GM23338 (cell line): Measurements from ENCODE around the gene DTHD1. TPM values are rescaled to one million over a fixed set of nuclear protein-coding genes. Genes with fewer than 3 reads are reported as not detected.

Experiments
- ATAC-seq: fragments of 200-7000 bp; cut with Tn5 transposase; 3 replicates; pipeline ENCODE4 v1.9.1; 2020
- DNase-seq: peaks from one replicate; pipeline ENCODE4 v3.0.0-alpha.2; 2015; ENCODE audit warnings: low spot score
- H2AFZ ChIP-seq: fragments of 200-600 bp; sonication (generic); 2 replicates; pipeline ENCODE4 v1.8.0; 2016; ENCODE audit warnings: antibody characterized with exemption, mild to moderate bottlenecking, moderate library complexity
- H3F3A ChIP-seq: fragments of 200-600 bp; sonication (generic); replicated peaks from 2 replicates; pipeline ENCODE4 v1.8.0; 2017; ENCODE audit warnings: antibody characterized with exemption, mixed run types, low read depth
- H3K27ac ChIP-seq: fragments of 200-600 bp; sonication (generic); 2 replicates; pipeline ENCODE4 v1.6.1; 2016; ENCODE audit warnings: low read depth
- H3K27me3 ChIP-seq: fragments of 200-600 bp; sonication (generic); 2 replicates; pipeline ENCODE4 v1.8.0; 2016; ENCODE audit warnings: mild to moderate bottlenecking, mixed run types, moderate library complexity; ENCODE audit not compliant: insufficient read depth
- H3K36me3 ChIP-seq: fragments of 200-600 bp; sonication (generic); 2 replicates; pipeline ENCODE4 v1.8.0; 2016; ENCODE audit warnings: mild to moderate bottlenecking; ENCODE audit not compliant: insufficient read depth
- H3K4me1 ChIP-seq: fragments of 200-600 bp; sonication (generic); 2 replicates; pipeline ENCODE4 v1.8.0; 2016; ENCODE audit warnings: mild to moderate bottlenecking, moderate library complexity; ENCODE audit not compliant: insufficient read depth
- H3K4me2 ChIP-seq: fragments of 200-600 bp; sonication (generic); 2 replicates; pipeline ENCODE4 v1.7.1; 2017; ENCODE audit warnings: mixed run types
- H3K4me3 ChIP-seq: fragments of 200-600 bp; sonication (generic); 2 replicates; pipeline ENCODE4 v1.6.1; 2016; ENCODE audit warnings: mixed run types
- H3K79me2 ChIP-seq: fragments of 200-600 bp; sonication (generic); replicated peaks from 2 replicates; pipeline ENCODE4 v1.8.0; 2017; ENCODE audit warnings: mild to moderate bottlenecking; ENCODE audit not compliant: insufficient read depth
- H3K9me2 ChIP-seq: fragments of 200-600 bp; sonication (generic); 2 replicates; pipeline ENCODE4 v1.8.0; 2017; ENCODE audit not compliant: insufficient read depth
- H4K20me1 ChIP-seq: fragments of 200-600 bp; sonication (generic); replicated peaks from 2 replicates; pipeline ENCODE4 v1.8.0; 2017; ENCODE audit warnings: mild to moderate bottlenecking; ENCODE audit not compliant: insufficient read depth
- H3K27ac Mint-ChIP-seq: 2 replicates; pipeline ENCODE4 v1.8.0; 2020; ENCODE audit warnings: inconsistent platforms, mild to moderate bottlenecking, moderate library complexity, mixed read lengths
- H3K27me3 Mint-ChIP-seq: 3 replicates; pipeline ENCODE4 v1.8.0; 2022; ENCODE audit warnings: low read depth, mild to moderate bottlenecking, moderate library complexity, mixed read lengths, inconsistent platforms; ENCODE audit not compliant: insufficient read depth, poor library complexity
- H3K36me3 Mint-ChIP-seq: 3 replicates; pipeline ENCODE4 v1.8.0; 2021; ENCODE audit warnings: low read depth, mild to moderate bottlenecking, inconsistent platforms, moderate library complexity, mixed read lengths
- H3K4me1 Mint-ChIP-seq: 3 replicates; pipeline ENCODE4 v1.8.0; 2020; ENCODE audit warnings: mild to moderate bottlenecking, inconsistent platforms, mixed read lengths
- H3K4me3 Mint-ChIP-seq: 3 replicates; pipeline ENCODE4 v1.8.0; 2021; ENCODE audit warnings: moderate library complexity, mild to moderate bottlenecking, inconsistent platforms, mixed read lengths
- H3K9me3 Mint-ChIP-seq: 3 replicates; pipeline ENCODE4 v1.8.0; 2020; ENCODE audit warnings: moderate library complexity, mild to moderate bottlenecking, inconsistent platforms, mixed read lengths
- CREB1 ChIP-seq: fragments of 250-450 bp; sonication (Bioruptor Pico); IDR thresholded peaks from 2 replicates; pipeline ENCODE4 v1.5.0; 2020; ENCODE audit warnings: low read depth, mild to moderate bottlenecking, moderate library complexity
- EZH2 ChIP-seq: fragments of 200-600 bp; sonication (generic); IDR thresholded peaks from one replicate; pipeline ENCODE4 v1.8.0; 2017; ENCODE audit warnings: antibody characterized with exemption, mild to moderate bottlenecking, low read depth; ENCODE audit not compliant: unreplicated experiment
- EZH2phosphoT487 ChIP-seq: fragments of 200-600 bp; sonication (generic); IDR thresholded peaks from one replicate; pipeline ENCODE4 v1.8.1; 2018; ENCODE audit warnings: antibody characterized with exemption; ENCODE audit not compliant: unreplicated experiment
- JUNB ChIP-seq: IDR thresholded peaks from one replicate; pipeline ENCODE4 v1.6.1; 2016; ENCODE audit warnings: antibody characterized with exemption; ENCODE audit not compliant: unreplicated experiment
- NANOG ChIP-seq: IDR thresholded peaks from 2 replicates; pipeline ENCODE4 v1.6.1; 2016; ENCODE audit warnings: antibody characterized with exemption, borderline replicate concordance
- STAT1 ChIP-seq: IDR thresholded peaks from one replicate; pipeline ENCODE4 v1.6.1; 2016; ENCODE audit warnings: antibody characterized with exemption; ENCODE audit not compliant: unreplicated experiment
- ZNF114 ChIP-seq: fragments of 250-450 bp; sonication (Bioruptor Pico); IDR thresholded peaks from 2 replicates; pipeline ENCODE4 v1.5.0; 2020; ENCODE audit warnings: mild to moderate bottlenecking, moderate library complexity
- ZNF331 ChIP-seq: fragments of 250-450 bp; sonication (Bioruptor Pico); IDR thresholded peaks from 2 replicates; pipeline ENCODE4 v1.5.0; 2020; ENCODE audit warnings: low read depth, mild to moderate bottlenecking, moderate library complexity
- polyA plus RNA-seq: library from polyadenylated mRNA; unstranded; fragments of >200 nt; fragmentation: Nextera tagmentation; extraction: Ambion mirVana; gene quantifications from 2 replicates; pipeline ENCODE4 v1.2.1, GENCODE V29; 2016
- total RNA-seq: library from RNA; depleted of rRNA; stranded (reverse); fragments of >200 nt; shearing (Covaris generic); gene quantifications from 2 replicates; pipeline ENCODE4 v1.2.3, GENCODE V29; 2014
- TF ChIP-seq, protein P1 (sequence below), 2 experiments: fragments of 200-600 bp in 1 of 2; sonication (generic) in 1 of 2; conservative IDR thresholded peaks; 2 replicates each; pipeline versions ENCODE4 v1.5.1 to v1.6.1; 2016 to 2017; ENCODE audit warnings: antibody characterized with exemption in 2 of 2, low read depth in 2 of 2, mild to moderate bottlenecking in 2 of 2, moderate library complexity in 1 of 2
- TF ChIP-seq, protein P2 (sequence below): IDR thresholded peaks from 2 replicates; pipeline ENCODE4 v1.6.1; 2016; ENCODE audit warnings: antibody characterized with exemption
- TF ChIP-seq, protein P3 (sequence below): fragments of 250-450 bp; sonication (Bioruptor Pico); IDR thresholded peaks from 2 replicates; pipeline ENCODE4 v1.5.0; 2020; ENCODE audit warnings: mild to moderate bottlenecking, moderate library complexity

The DTHD1 gene
- total and polyA plus RNA-seq, 2 experiments from 2014 or later: not detected

DNA sequence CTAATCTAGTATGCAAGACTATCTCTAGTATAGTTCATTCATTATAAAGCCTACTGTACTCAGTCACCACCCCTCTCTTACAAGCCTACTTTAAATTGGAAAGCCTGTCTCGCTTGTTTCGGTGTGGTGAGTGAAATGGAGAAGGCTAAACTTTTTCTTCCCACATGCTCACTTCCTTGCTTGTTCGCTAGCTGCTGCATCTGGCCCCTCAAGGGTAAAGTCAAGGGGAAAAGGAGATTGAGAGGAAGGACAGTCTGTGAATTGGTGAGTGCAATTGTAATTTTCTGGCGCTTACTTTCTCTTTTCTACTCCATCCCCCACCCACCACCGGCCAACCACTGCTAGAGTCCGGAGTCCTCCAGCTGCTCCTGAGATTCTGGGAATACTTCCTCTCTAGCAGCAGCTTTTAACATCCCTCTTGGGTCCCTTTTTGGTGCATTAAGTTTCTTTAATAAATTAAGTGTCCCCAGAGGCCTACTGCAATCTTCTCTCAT is 25.0 kb upstream of the DTHD1 start:
- no peaks in the 10 kb centered on the region for H3K79me2 ChIP-seq
- Mint-ChIP-seq H3K36me3 (no peaks in the 10 kb centered on the region), H3K27me3 (no peaks in the 10 kb centered on the region), H3K4me1 (peaks cover 10% of the 10 kb centered on the region), H3K27ac (no peak overlapping the region; the same call in 1 of the 2 replicates), H3K9me3 (no peaks in the 10 kb centered on the region), H3K4me3 (0 out of 3 replicates have a peak overlapping the region, but pooled peaks have one; percentile 12)
- peak overlapping the region; percentile 90 for H2AFZ ChIP-seq
- no peaks in the 10 kb centered on the region for H3K9me2 ChIP-seq
- TF ChIP-seq ZNF114 (CRISPR knock-in tag): no peak
- TF ChIP-seq, protein P1, sequence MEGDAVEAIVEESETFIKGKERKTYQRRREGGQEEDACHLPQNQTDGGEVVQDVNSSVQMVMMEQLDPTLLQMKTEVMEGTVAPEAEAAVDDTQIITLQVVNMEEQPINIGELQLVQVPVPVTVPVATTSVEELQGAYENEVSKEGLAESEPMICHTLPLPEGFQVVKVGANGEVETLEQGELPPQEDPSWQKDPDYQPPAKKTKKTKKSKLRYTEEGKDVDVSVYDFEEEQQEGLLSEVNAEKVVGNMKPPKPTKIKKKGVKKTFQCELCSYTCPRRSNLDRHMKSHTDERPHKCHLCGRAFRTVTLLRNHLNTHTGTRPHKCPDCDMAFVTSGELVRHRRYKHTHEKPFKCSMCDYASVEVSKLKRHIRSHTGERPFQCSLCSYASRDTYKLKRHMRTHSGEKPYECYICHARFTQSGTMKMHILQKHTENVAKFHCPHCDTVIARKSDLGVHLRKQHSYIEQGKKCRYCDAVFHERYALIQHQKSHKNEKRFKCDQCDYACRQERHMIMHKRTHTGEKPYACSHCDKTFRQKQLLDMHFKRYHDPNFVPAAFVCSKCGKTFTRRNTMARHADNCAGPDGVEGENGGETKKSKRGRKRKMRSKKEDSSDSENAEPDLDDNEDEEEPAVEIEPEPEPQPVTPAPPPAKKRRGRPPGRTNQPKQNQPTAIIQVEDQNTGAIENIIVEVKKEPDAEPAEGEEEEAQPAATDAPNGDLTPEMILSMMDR (conservative IDR thresholded peaks at IDR 0.05; ENCODE audit: low read depth in 2 of 2): no peak
- no peak for TF ChIP-seq CREB1 (CRISPR knock-in tag)
- TF ChIP-seq, protein P2, sequence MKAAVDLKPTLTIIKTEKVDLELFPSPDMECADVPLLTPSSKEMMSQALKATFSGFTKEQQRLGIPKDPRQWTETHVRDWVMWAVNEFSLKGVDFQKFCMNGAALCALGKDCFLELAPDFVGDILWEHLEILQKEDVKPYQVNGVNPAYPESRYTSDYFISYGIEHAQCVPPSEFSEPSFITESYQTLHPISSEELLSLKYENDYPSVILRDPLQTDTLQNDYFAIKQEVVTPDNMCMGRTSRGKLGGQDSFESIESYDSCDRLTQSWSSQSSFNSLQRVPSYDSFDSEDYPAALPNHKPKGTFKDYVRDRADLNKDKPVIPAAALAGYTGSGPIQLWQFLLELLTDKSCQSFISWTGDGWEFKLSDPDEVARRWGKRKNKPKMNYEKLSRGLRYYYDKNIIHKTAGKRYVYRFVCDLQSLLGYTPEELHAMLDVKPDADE: no peak
- no peak for TF ChIP-seq JUNB
- no peak for TF ChIP-seq EZH2phosphoT487
- no peak for TF ChIP-seq ZNF331 (CRISPR knock-in tag)
- no peak for TF ChIP-seq EZH2
- TF ChIP-seq NANOG: no peak
- H3F3A ChIP-seq: no peaks in the 10 kb centered on the region
- H3K36me3 ChIP-seq: no peaks in the 10 kb centered on the region
- ATAC-seq (no peak), DNase-seq (no peak)
- H3K27me3 ChIP-seq: no peaks in the 10 kb centered on the region
- H3K4me1 ChIP-seq: no peaks in the 10 kb centered on the region
- no peak overlapping the region for H3K4me3 ChIP-seq
- no peaks in the 10 kb centered on the region for H4K20me1 ChIP-seq
- H3K4me2 ChIP-seq: no peak overlapping the region
- H3K27ac ChIP-seq: no peak overlapping the region

DNA sequence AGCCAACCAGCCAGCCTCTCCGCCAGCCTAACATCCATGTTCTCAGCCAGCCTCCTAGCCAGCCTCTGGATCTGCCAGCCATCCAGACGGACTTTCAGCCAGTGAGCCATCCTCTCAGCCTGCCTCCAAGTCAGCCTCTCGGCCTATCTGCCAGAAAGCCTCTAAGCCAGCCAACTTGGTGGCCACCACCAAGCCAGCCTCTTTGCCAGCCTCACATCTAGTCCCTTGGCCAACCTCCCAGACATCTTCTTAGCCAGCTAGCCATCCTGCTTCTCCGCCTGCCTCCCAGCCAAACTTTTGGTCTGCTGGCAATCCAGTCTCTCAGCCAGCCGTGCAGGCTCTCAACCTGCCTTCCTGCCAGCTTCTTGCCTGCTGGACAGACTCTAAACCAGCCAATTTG is 20.7 kb upstream of the DTHD1 start:
- no peaks in the 10 kb centered on the region for H3K36me3 ChIP-seq
- DNase-seq (no peak), ATAC-seq (no peak)
- Mint-ChIP-seq H3K4me3 (no peak overlapping the region), H3K27ac (no peak overlapping the region), H3K36me3 (no peaks in the 10 kb centered on the region), H3K27me3 (peaks cover 3% of the 10 kb centered on the region), H3K4me1 (peaks cover 24% of the 10 kb centered on the region), H3K9me3 (no peaks in the 10 kb centered on the region)
- H3K27me3 ChIP-seq: no peaks in the 10 kb centered on the region
- no peak overlapping the region for H3K4me3 ChIP-seq
- H3K79me2 ChIP-seq: no peaks in the 10 kb centered on the region
- H3K27ac ChIP-seq: no peak overlapping the region
- no peak overlapping the region for H3K4me2 ChIP-seq
- no peaks in the 10 kb centered on the region for H3K9me2 ChIP-seq
- H3F3A ChIP-seq: no peaks in the 10 kb centered on the region
- no peak overlapping the region for H2AFZ ChIP-seq
- no peaks in the 10 kb centered on the region for H4K20me1 ChIP-seq
- peaks cover 17% of the 10 kb centered on the region for H3K4me1 ChIP-seq
- TF ChIP-seq, protein P3, sequence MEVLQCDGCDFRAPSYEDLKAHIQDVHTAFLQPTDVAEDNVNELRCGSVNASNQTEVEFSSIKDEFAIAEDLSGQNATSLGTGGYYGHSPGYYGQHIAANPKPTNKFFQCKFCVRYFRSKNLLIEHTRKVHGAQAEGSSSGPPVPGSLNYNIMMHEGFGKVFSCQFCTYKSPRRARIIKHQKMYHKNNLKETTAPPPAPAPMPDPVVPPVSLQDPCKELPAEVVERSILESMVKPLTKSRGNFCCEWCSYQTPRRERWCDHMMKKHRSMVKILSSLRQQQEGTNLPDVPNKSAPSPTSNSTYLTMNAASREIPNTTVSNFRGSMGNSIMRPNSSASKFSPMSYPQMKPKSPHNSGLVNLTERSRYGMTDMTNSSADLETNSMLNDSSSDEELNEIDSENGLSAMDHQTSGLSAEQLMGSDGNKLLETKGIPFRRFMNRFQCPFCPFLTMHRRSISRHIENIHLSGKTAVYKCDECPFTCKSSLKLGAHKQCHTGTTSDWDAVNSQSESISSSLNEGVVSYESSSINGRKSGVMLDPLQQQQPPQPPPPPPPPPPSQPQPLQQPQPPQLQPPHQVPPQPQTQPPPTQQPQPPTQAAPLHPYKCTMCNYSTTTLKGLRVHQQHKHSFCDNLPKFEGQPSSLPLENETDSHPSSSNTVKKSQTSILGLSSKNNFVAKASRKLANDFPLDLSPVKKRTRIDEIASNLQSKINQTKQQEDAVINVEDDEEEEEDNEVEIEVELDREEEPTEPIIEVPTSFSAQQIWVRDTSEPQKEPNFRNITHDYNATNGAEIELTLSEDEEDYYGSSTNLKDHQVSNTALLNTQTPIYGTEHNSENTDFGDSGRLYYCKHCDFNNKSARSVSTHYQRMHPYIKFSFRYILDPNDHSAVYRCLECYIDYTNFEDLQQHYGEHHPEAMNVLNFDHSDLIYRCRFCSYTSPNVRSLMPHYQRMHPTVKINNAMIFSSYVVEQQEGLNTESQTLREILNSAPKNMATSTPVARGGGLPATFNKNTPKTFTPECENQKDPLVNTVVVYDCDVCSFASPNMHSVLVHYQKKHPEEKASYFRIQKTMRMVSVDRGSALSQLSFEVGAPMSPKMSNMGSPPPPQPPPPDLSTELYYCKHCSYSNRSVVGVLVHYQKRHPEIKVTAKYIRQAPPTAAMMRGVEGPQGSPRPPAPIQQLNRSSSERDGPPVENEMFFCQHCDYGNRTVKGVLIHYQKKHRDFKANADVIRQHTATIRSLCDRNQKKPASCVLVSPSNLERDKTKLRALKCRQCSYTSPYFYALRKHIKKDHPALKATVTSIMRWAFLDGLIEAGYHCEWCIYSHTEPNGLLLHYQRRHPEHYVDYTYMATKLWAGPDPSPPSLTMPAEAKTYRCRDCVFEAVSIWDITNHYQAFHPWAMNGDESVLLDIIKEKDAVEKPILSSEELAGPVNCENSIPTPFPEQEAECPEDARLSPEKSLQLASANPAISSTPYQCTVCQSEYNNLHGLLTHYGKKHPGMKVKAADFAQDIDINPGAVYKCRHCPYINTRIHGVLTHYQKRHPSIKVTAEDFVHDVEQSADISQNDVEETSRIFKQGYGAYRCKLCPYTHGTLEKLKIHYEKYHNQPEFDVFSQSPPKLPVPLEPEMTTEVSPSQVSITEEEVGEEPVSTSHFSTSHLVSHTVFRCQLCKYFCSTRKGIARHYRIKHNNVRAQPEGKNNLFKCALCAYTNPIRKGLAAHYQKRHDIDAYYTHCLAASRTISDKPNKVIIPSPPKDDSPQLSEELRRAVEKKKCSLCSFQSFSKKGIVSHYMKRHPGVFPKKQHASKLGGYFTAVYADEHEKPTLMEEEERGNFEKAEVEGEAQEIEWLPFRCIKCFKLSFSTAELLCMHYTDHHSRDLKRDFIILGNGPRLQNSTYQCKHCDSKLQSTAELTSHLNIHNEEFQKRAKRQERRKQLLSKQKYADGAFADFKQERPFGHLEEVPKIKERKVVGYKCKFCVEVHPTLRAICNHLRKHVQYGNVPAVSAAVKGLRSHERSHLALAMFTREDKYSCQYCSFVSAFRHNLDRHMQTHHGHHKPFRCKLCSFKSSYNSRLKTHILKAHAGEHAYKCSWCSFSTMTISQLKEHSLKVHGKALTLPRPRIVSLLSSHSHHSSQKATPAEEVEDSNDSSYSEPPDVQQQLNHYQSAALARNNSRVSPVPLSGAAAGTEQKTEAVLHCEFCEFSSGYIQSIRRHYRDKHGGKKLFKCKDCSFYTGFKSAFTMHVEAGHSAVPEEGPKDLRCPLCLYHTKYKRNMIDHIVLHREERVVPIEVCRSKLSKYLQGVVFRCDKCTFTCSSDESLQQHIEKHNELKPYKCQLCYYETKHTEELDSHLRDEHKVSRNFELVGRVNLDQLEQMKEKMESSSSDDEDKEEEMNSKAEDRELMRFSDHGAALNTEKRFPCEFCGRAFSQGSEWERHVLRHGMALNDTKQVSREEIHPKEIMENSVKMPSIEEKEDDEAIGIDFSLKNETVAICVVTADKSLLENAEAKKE (CRISPR knock-in tag): no peak
- TF ChIP-seq ZNF114 (CRISPR knock-in tag) (no peak), EZH2 (no peak), JUNB (no peak), STAT1 (no peak)
